K562 (cell line): ENCODE results near the gene ZMYM2. TPM values are rescaled to one million over a fixed set of nuclear protein-coding genes. Genes with fewer than 3 reads are reported as not detected.

Experiments
- ATAC-seq: fragments of 200-7000 bp; cut with Tn5 transposase; 3 replicates; pipeline ENCODE4 v1.9.1; 2020; ENCODE audit warnings: moderate library complexity
- BruUV-seq: library from RNA; stranded (reverse); fragments of 400-500 nt; replicated peaks from 2 replicates; lab custom pipeline; 2021; lab: Mats Ljungman, UMichigan
- CTCF ChIA-PET: fragments of 300-600 bp; formaldehyde crosslinking; extraction: SDS; loops from one replicate; lab custom pipeline; 2021; ENCODE audit warnings: low intra/inter-chr PET ratio; lab: Yijun Ruan, JAX
- POLR2A ChIA-PET: fragments of 300-600, 350-650 bp; sonication (Branson Sonifier 250); formaldehyde crosslinking; extraction: SDS; loops from one replicate; lab custom pipeline; 2021; ENCODE audit warnings: antibody characterized with exemption, inconsistent platforms; lab: Yijun Ruan, JAX
- DNase-seq, 4 experiments: peaks; one replicate each; pipeline versions ENCODE4 v3.0.0 to v3.0.0-alpha.2; 2011 to 2018; ENCODE audit warnings: low spot score in 3 of 4, mixed read lengths in 3 of 4; ENCODE audit errors: extremely low read depth in 1 of 4
- FAIRE-seq: peaks from 2 replicates; lab custom pipeline; 2011; peaks lifted over from hg19 to GRCh38; lab: Jason Lieb, UNC
- H2AFZ ChIP-seq: 2 replicates; pipeline ENCODE4 v1.6.0; 2011; ENCODE audit warnings: low read depth, low read length, control low read depth, inconsistent platforms
- H3K27ac ChIP-seq: fragments of 200-600 bp; 3 replicates; pipeline ENCODE4 v1.8.0; 2011; ENCODE audit warnings: low read depth, mild to moderate bottlenecking, control low read depth, inconsistent platforms, low read length, moderate library complexity, mixed read lengths; ENCODE audit errors: extremely low read depth
- H3K27me3 ChIP-seq, 2 experiments: fragments of 300-600 bp in 1 of 2; 2 replicates in 1 of 2; 3 replicates in 1 of 2; pipeline versions ENCODE4 v1.6.0 to v1.8.0; 2011; ENCODE audit warnings: inconsistent platforms in 2 of 2, low read length in 2 of 2, mild to moderate bottlenecking in 1 of 2, mixed read lengths in 1 of 2, moderate library complexity in 1 of 2; ENCODE audit not compliant: control insufficient read depth in 2 of 2, insufficient read depth in 2 of 2
- H3K36me3 ChIP-seq: fragments of 300-600 bp; 3 replicates; pipeline ENCODE4 v1.8.0; 2011; ENCODE audit warnings: mild to moderate bottlenecking, low read length, inconsistent platforms; ENCODE audit not compliant: control insufficient read depth, insufficient read depth
- H3K4me1 ChIP-seq, 2 experiments: fragments of 200-600 bp in 1 of 2; replicated peaks in 1 of 2; 2 replicates in 1 of 2; 3 replicates in 1 of 2; pipeline versions ENCODE4 v1.5.1 to v1.8.0; 2011; ENCODE audit warnings: inconsistent platforms in 2 of 2, low read length in 2 of 2, mild to moderate bottlenecking in 1 of 2, mixed read lengths in 1 of 2, moderate library complexity in 1 of 2; ENCODE audit not compliant: control insufficient read depth in 2 of 2, insufficient read depth in 2 of 2
- H3K4me2 ChIP-seq: 2 replicates; pipeline ENCODE4 v1.6.1; 2011; ENCODE audit warnings: low read length, control low read depth, inconsistent platforms, mixed read lengths; ENCODE audit not compliant: insufficient read depth
- H3K4me3 ChIP-seq: fragments of 200-600 bp; sonication (generic), shearing (Covaris generic); 2 replicates; pipeline ENCODE4 v1.5.1; 2016; ENCODE audit warnings: control low read depth, inconsistent platforms
- H3K79me2 ChIP-seq: fragments of 200-600 bp; 3 replicates; pipeline ENCODE4 v1.8.0; 2011; ENCODE audit warnings: low read length, inconsistent platforms; ENCODE audit not compliant: control insufficient read depth, insufficient read depth
- H3K9ac ChIP-seq, 2 experiments: 2 replicates each; pipeline versions ENCODE4 v1.6.0 to v1.6.1; 2011; ENCODE audit warnings: low read depth in 2 of 2, low read length in 2 of 2, control low read depth in 1 of 2, inconsistent platforms in 1 of 2, mild to moderate bottlenecking in 1 of 2, mixed read lengths in 1 of 2; ENCODE audit not compliant: insufficient read depth in 1 of 2
- H3K9me1 ChIP-seq: one replicate; pipeline ENCODE4 v1.6.0; 2011; ENCODE audit warnings: inconsistent platforms, mild to moderate bottlenecking, low read length, moderate library complexity; ENCODE audit not compliant: control insufficient read depth, insufficient read depth
- H3K9me3 ChIP-seq: replicated peaks from 2 replicates; pipeline ENCODE4 v1.5.1; 2011; ENCODE audit warnings: low read depth, low read length, inconsistent platforms; ENCODE audit not compliant: control insufficient read depth, insufficient read depth
- H4K20me1 ChIP-seq: replicated peaks from 2 replicates; pipeline ENCODE4 v1.6.1; 2011; ENCODE audit warnings: low read length, inconsistent platforms, mixed read lengths; ENCODE audit not compliant: control insufficient read depth, insufficient read depth
- HMG20B ChIP-seq: fragments of 250-450 bp; sonication (Bioruptor Pico); IDR thresholded peaks from 2 replicates; pipeline ENCODE4 v1.5.0; 2021; ENCODE audit warnings: mild to moderate bottlenecking
- NFATC3 ChIP-seq: fragments of 450-650 bp; IDR thresholded peaks from 2 replicates; pipeline ENCODE4 v1.6.1; 2017; ENCODE audit warnings: mild to moderate bottlenecking
- PHB2 ChIP-seq: fragments of 450-650 bp; IDR thresholded peaks from 2 replicates; pipeline ENCODE4 v1.6.1; 2017; ENCODE audit warnings: low read depth
- RBM25 ChIP-seq: fragments of 200-400 bp; formaldehyde crosslinking; IDR thresholded peaks from 2 replicates; pipeline ENCODE4 v1.6.1; 2018; ENCODE audit warnings: low read length, low read depth, moderate library complexity; ENCODE audit not compliant: severe bottlenecking
- TCF7 ChIP-seq: sonication (generic); IDR thresholded peaks from 2 replicates; pipeline ENCODE4 v1.6.1; 2016; ENCODE audit warnings: antibody characterized with exemption, borderline replicate concordance
- ZNF311 ChIP-seq: fragments of 250-450 bp; sonication (Bioruptor Pico); IDR thresholded peaks from 2 replicates; pipeline ENCODE4 v1.4.0; 2020; ENCODE audit warnings: mild to moderate bottlenecking, moderate library complexity
- ZNF354B ChIP-seq: fragments of 250-450 bp; sonication (Bioruptor Pico); IDR thresholded peaks from 2 replicates; pipeline ENCODE4 v1.4.0; 2020
- ZNF507 ChIP-seq: conservative IDR thresholded peaks from 2 replicates; pipeline ENCODE4 v1.6.1; 2017; ENCODE audit warnings: missing genetic modification characterization, missing compliant biosample characterization
- ZNF586 ChIP-seq: fragments of 450-650 bp; formaldehyde crosslinking; conservative IDR thresholded peaks from 2 replicates; pipeline ENCODE4 v1.4.0; 2020; ENCODE audit warnings: mild to moderate bottlenecking, moderate library complexity
- whole genome bisulfite sequencing: fragments of 100-300 bp; shearing (Covaris generic); methylation state at CpG from one replicate; pipeline ENCODE4 v1.1.6; 2016; ENCODE audit warnings: low coverage, mixed read lengths; ENCODE audit not compliant: insufficient coverage; ENCODE audit errors: missing lambda C conversion rate; 5-methylcytosine and 5-hydroxymethylcytosine counted together
- in situ Hi-C: fragments of 300-500 bp; cut with MboI; formaldehyde crosslinking; loops from 4 replicates; pipeline ENCODE4 v1.15.0; 2018; ENCODE audit warnings: inconsistent platforms, mixed read lengths
- intact Hi-C: fragments of 100-400 bp; cut with micrococcal nuclease; formaldehyde crosslinking; loops from 2 replicates; pipeline ENCODE4 v1.14.2; 2022
- polyA plus RNA-seq, 8 experiments: library from polyadenylated mRNA; depleted of rRNA in 4 of 8; stranded (reverse) in 5 of 8; unstranded in 3 of 8; fragments of >200 nt; fragmentation: Nextera tagmentation in 2 of 8; fragmentation: Illumina TruSeq in 1 of 8; extraction: Ambion mirVana in 2 of 8; extraction: Trizol in 1 of 8; gene quantifications; 2 replicates each; pipeline versions ENCODE4 v1.2.1 to v1.2.3, GENCODE V29; 2011 to 2014; ENCODE audit warnings: inconsistent platforms in 1 of 8, missing spikeins in 1 of 8
- total RNA-seq, 7 experiments: library from RNA; depleted of rRNA in 6 of 7; stranded (reverse); fragments of >200 nt in 6 of 7; fragmentation: Illumina TruSeq in 2 of 7; extraction: Trizol in 2 of 7; gene quantifications; 2 replicates each; pipeline versions ENCODE4 v1.2.1 to v1.2.3, GENCODE V29; 2011 to 2021; ENCODE audit warnings: low replicate concordance in 1 of 7
- TF ChIP-seq, protein P1 (sequence below): sonication (generic); formaldehyde crosslinking; IDR thresholded peaks from 2 replicates; pipeline ENCODE4 v1.8.0; 2022; ENCODE audit warnings: missing genetic modification reagents, mild to moderate bottlenecking, borderline replicate concordance

ZMYM2 gene
- total and polyA plus RNA-seq, 9 of the 15 experiments (the other 6 are each of a cell fraction or from before 2014, with no cell fraction given) = 5.0 to 48.8 (median 26.8) TPM

DNA sequence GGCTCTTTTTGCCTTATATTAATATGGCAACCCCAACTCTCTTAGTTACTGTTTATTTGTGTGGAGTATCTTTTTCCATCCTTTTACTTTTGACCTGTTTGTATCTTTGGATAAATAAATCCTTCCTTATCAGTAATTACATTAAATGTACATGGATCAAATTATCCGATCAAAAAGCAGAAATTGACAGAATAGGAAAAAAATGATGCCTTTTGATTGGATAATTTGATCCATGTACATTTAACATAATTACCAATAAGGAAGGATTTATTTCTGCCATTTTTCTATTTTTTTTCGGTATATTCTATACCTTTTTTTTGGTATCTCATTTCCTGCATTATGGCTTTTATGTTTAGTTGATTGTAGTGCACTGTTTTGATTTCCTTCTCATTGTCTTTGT, 57.2 kb downstream of the ZMYM2 start:
- Histone ChIP-seq H3K4me3 (no peak overlapping the region), H3K27ac (no peak overlapping the region), H3K9me3 (no peaks in the 10 kb centered on the region), H3K4me2 (no peak overlapping the region), H3K9ac (no peak overlapping the region), H3K79me2 (peaks cover 3% of the 10 kb centered on the region; the same call in 1 of the 3 replicates), H3K36me3 (peaks cover 10% of the 10 kb centered on the region; the same call in 2 of the 3 replicates), H4K20me1 (no peaks in the 10 kb centered on the region), H3K9me1 (no peaks in the 10 kb centered on the region), H3K4me1 (no peaks in the 10 kb centered on the region), H2AFZ (no peak overlapping the region), H3K27me3 (no peaks in the 10 kb centered on the region)
- no TSS peak for BruUV-seq
- TF ChIP-seq RBM25 (peak; percentile 23), ZNF507 (tag) (peak; percentile 97), PHB2 (no peak), ZNF311 (CRISPR knock-in tag) (no peak), ZNF354B (CRISPR knock-in tag) (peak; percentile 41; the same call in 1 of the 2 replicates)
- no peak for FAIRE-seq
- intact Hi-C loops (no loop called here), in situ Hi-C loops (no loop called here)
- ATAC-seq = no peak
- WGBS = 82% methylated on average over 2 of the region's 2 CpGs
- ChIA-PET POLR2A (no interaction called here), CTCF (no interaction called here)
- DNase-seq = no peak

- H3K27me3 ChIP-seq = no peaks in the 10 kb centered on the region
- no TSS peak for BruUV-seq
- no peak overlapping the region for H3K4me3 ChIP-seq
- H3K36me3 ChIP-seq = peaks cover 12% of the 10 kb centered on the region; the same call in 2 of the 3 replicates
- no peaks in the 10 kb centered on the region for H3K9me1 ChIP-seq
- WGBS = 87% methylated on average over 2 of the region's 3 CpGs
- no peak overlapping the region for H3K9ac ChIP-seq
- in situ Hi-C loops = no loop called here
- POLR2A ChIA-PET = no interaction called here
- no peaks in the 10 kb centered on the region for H4K20me1 ChIP-seq
- FAIRE-seq (no peak), ATAC-seq (no peak), DNase-seq (no peak)
- CTCF ChIA-PET = no interaction called here
- H3K79me2 ChIP-seq = peaks cover 3% of the 10 kb centered on the region; the same call in 1 of the 3 replicates
- H3K9me3 ChIP-seq = no peaks in the 10 kb centered on the region
- TF ChIP-seq, protein P1, sequence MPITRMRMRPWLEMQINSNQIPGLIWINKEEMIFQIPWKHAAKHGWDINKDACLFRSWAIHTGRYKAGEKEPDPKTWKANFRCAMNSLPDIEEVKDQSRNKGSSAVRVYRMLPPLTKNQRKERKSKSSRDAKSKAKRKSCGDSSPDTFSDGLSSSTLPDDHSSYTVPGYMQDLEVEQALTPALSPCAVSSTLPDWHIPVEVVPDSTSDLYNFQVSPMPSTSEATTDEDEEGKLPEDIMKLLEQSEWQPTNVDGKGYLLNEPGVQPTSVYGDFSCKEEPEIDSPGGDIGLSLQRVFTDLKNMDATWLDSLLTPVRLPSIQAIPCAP (CRISPR knock-in tag) = no peak
- TF ChIP-seq NFATC3 (no peak), ZNF586 (CRISPR knock-in tag) (no peak), HMG20B (CRISPR knock-in tag) (no peak), TCF7 (no peak)
- H3K4me1 ChIP-seq = no peaks in the 10 kb centered on the region
- intact Hi-C loops = no loop called here
- H3K4me2 ChIP-seq = no peak overlapping the region
- H3K27ac ChIP-seq = no peak overlapping the region
- no peak overlapping the region for H2AFZ ChIP-seq
Observed at GRCh38 chr13:20016649-20017364, 58.3 kb downstream of the ZMYM2 start.
